Measurements from ENCODE around the gene CATSPER4.

DNA sequence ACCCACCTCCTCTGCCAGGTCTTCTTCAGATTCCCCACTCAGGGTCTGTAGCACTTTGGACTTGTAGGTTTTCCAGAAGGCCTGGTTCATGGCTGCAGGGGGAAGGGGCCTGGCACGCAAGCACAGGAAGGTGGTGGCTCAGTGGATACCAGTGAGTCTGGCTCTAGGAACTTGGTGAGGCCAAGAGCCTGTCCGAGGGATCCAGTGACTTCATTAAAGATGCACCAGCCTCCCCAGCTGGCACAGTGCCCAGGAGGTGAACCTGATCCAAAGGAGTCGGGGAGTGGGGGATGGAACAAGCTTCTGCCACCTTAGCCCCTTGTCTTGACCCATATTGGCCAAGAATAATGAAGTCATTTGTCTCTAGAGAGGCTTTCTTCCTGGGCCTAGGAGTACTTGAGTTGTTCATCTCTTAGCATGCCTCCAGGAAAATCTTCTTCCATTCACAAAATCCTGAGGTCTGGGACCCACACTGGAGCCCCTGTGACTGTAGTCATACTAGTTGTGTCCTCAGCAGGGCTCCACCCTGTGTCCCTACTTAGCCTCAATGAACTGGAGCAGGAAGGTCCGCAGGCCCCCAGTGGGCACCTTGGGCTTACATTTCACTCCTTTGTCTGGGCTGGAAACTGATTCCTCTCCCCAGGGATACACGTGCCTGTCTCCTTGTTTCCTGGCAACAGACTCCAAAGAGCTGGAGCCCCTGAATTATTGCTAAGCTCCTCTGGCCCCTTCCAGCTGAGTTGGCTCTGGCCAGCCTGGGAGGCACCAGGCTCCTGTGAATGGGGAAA is 21.8 kb upstream of the CATSPER4 start, which contains the start of gene C1orf232:
- TF ChIP-seq POLR2A (IDR thresholded peaks at IDR 0.05; ENCODE audit: low read depth, low read length) (no peak), POLR2AphosphoS5 (IDR thresholded peaks at IDR 0.05; ENCODE audit: low read depth, low read length) (no peak), TAF1 (IDR thresholded peaks at IDR 0.05; ENCODE audit: low read depth, low read length) (no peak), POU2F2 (IDR thresholded peaks at IDR 0.05; ENCODE audit: low read depth, low read length) (no peak), PAX5 (IDR thresholded peaks at IDR 0.05; ENCODE audit: insufficient read depth, low read length, severe bottlenecking) (no peak), SPI1 (IDR thresholded peaks at IDR 0.05; ENCODE audit: low read depth, low read length) (no peak)
